GM19438 (cell line): ENCODE measurements around the gene C5.
A peak's percentile ranks its signal among the peaks of the same experiment; 100 is the strongest.
"Not testable (repeated sequence)": the region's sequence is repeated elsewhere in the genome, so short reads cannot be mapped to it uniquely, and the experiment has no call there.

Experiments used
- ATAC-seq: cut with Tn5 transposase; IDR thresholded peaks from one replicate; pipeline ENCODE4 v1.9.1; 2021; ENCODE audit warnings: low read depth; ENCODE audit not compliant: unreplicated experiment

C5 gene

DNA sequence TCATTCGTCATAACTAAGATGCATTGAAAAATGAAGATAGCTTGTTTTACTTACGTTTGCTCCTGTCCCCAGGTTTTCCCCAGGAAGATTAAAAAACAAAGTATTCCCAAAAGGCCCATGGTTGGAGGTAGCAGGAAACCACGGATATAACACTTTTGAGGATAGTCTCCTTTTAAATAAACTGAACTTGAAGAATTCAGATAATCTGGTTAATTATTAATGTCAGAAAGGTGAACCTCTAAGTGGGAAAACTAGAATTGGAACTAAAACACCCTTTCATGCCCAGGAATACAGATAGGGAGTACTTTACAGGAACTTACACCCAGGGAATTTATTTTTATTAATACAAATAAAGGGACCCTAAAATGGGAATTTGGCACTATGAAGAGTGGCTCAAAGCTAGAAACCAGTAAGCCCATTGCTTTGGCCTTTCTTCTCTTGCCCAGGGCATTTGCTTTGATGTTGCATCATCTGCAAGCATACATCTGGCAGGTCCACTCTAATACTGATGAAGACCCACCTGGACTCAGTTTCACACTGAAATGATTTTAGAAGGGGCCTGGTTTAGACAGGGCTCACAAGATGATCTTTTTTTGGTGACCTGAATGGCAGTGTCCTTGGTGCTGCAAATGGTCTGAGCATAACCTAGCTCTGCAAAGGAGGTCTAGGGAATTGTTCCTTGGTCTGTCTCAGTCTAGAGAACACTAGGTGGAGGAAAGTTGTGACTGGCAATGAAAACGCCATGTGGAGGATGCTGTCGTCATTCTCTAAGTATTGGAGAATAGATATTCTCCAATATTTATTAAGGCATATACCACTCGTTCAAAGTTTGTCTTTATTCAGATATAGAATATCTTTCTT is at the start of gene C5:
Gene C5, minus strand, starts transcription at position 148 of the 861 bp plus-strand sequence. Its CDS starts 29 bp downstream, at position 119.
- no peak for ATAC-seq

DNA sequence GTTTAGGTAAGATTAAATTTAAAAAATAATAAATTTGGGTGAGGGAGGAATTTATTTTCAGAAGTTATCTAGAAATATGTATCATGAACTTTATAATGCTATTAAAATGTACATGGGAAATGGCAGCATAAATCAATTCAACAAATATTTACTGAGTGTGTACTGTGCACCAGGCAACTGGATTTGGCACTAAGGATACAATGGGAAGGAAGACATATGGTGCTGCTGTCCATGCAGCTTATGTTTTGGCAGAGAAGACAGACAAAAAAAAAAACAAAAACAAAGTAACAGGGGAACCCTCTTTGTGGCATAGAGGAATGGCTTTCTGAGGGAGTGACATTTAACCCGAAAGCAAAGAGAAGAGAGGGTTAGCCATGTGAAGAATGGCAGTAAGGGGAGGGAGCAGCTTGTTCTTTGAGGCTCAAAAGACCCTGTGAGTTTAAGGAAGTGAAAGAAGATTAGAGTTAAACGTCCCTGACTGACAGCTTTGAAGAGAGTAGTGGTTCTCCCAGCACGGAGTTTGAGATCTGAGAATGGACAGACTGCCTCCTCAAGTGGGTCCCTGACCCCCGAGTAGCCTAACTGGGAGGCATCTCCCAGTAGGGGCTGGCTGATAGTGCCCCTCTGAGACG is 48.6 kb upstream of the C5 start:
- ATAC-seq = no peak

DNA sequence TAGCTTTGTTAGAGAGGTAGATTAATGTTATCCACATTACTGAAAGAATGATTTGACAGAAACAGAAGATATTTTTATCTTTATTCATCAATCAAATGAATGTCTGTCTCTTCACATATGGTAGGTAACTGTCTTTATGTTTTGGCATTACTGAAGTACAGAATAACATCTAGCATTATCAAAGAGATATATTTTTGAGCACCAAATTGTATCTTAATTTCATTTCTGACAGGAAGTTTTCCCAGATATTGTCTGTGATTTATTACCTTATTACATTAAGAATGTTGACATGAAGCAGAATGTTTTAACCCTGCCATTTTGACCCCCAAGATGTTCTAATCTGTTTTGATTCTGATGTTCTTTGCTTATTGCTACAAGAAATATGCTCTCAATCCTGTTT is 45.0 kb upstream of the C5 start:
- no peak for ATAC-seq

DNA sequence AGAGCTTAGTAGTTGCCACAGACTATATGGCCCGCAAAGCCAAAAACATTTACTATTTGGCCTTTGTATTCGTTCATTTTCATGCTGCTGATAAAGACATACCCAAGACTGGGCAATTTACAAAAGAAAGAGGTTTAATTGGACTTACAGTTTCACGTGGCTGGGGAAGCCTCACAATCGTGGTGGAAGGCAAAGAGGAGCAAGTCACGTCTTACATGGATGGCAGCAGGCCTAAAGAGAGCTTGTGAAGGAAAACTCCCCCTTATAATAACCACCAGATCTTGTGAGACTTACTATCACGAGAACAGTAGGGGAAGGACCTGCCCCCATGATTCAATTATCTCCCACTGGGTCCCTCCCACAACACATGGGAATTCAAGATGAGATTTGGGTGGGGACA is 40.7 kb upstream of the C5 start:
- not testable (repeated sequence) for ATAC-seq

DNA sequence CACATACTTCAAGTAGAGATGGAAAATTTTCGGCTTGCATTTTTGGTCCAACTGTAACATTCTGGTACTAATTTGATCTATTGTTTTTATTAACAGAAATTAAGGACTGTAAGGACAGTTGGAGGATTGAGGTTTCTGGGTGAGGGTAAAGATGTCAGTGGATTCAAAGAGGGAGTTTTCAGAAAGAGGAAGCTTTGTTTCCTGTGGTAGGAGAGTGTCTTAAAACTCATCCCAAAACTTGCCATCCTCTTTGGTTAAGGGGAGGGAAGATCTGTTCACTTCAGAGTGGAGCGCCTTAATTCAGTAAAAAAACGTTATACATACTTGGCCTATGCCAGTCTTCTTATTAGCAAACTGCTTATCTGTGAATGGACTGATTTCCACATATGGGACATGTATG is 38.5 kb upstream of the C5 start:
- no peak for ATAC-seq

DNA sequence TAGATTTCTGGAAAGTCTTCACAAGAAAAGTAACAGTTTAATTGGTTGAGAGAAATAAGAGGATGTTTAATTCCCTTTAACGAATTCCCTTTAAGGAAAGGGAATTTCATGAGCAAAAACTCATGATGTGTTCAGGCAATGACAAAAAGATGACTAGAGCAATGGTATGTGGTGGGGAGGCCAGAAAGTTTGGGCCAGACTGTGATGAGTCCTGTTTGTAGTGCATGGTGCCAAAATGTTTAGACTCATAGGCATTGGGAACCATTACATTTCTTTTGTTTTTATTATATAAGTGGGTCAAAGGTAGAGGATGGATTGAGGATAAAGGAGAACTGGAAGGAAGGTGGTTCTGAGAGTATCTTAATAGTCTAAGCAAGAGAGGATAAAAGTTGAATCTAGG is 35.6 kb upstream of the C5 start:
- ATAC-seq = no peak

DNA sequence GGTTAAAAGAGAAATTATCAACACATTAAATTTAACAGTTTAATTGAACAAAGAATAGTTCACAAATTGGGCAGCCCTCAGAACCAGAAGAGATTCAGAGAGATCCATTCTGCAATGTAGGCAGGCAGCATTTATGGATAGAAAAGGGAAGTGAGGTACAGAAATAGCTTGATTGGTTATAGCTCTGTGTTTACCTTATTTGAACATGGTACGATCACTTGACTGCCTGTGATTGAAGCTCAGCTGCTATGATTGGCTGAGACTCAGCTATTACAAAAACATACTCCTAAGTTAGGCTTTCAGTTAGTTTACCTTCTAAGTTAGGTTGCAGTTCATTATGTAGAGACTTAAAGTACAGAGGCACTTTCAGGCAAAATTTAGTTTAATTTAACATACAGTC is 32.0 kb upstream of the C5 start:
- no peak for ATAC-seq

DNA sequence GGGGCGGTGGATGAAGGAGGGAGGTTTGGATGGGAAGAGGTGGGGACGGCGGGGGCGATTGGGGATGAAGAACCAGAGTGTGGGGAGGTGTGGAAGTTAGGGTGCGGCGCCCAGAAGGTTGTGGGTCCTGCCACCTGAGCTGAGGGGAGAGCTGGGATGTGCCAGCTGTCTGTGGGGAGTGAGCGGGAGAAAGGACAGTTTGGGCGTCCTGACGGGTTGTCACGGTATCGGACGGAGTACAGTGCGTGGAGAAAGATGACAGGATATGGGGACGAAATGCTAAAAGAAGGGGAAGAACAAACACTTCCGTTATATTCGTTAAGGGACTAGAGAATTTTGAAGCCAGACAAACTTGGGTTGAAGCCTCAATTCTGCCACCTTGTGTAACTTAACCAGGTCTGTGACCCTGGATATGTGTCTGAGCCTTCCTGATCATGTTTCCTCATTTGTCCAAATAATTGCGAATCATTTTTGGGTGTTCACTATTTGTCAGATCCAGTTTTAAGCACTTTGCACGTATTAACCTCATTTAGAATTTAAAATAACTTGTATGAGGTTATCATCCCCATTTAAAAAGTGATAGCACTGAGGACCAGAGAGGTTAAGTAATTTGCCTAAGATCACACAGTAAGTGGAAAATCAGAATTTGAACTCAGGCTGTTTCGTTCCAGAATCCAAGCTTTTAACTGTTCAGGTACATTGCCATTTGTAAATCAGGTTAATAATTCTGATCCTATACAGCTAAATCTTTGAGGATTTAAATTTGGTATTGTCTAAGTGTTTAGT is 25.4 kb upstream of the C5 start:
- peak; percentile 9 for ATAC-seq

DNA sequence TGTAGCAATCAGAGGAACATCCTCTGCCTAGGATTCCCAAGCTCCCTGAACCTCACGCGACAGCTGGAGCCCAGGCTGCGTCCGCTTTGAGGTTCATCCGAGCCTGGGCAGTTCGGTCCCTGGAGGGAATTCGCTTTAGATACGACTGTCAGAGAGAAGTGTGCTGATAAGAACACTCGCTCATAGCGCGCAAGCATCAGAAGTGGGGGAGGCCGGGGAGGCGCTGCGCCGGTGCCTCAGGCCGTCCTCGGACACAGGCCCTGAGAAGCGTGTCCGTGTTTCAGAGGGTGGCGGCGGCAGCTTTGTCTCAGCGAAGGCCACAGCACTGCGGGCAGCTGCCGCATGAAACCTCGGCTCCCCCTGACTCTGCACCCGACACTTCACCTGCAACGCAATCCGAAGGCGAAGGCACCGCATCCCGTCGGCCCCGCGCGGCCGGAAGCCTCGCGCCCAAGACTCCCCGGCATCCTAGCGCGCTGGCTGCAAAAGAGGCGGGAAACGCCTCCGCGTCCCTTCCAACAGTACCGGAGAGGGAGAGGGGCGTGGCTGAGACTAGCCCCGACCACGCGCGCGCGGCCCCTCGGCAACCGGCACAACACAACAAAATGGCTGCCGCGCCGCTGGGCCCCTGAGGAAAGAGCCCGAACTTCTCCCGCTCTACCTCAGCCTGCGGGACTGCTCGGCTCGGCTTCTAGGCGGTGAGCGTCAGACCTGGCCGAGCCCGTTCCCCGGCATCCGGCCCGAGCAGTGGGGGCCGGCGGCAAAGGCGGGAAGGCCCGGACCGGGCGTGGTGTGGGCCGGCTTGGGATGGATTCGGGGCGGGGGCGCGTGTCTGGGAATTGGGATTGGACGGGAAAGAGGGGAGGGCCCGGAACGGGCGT is 24.5 kb upstream of the C5 start, which contains the start of gene CNTRL:
Gene CNTRL, plus strand, starts transcription at position 586 of the 881 bp plus-strand sequence. CDS start 13,372 bp downstream, outside the sequence.
- peak; percentile 68 for ATAC-seq

DNA sequence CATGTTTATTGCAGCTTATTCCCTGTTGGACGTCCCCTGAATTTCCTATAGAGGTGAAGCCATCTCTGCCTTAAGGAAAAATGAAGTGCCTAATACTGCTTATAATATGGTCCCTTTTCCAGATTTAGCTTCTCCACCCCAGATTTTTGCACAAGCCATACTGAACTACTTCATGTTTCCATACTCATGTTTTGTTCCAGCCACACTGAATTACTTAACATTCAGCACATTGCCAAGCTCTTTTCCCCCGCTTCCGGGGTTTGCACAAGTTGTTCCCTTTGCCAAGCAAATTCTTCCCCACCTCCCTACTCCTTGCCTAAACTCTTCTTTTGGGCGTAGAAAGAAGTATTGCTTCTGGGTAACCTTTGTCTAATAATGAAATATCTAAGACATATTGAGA is 23.0 kb upstream of the C5 start:
- ATAC-seq = no peak

DNA sequence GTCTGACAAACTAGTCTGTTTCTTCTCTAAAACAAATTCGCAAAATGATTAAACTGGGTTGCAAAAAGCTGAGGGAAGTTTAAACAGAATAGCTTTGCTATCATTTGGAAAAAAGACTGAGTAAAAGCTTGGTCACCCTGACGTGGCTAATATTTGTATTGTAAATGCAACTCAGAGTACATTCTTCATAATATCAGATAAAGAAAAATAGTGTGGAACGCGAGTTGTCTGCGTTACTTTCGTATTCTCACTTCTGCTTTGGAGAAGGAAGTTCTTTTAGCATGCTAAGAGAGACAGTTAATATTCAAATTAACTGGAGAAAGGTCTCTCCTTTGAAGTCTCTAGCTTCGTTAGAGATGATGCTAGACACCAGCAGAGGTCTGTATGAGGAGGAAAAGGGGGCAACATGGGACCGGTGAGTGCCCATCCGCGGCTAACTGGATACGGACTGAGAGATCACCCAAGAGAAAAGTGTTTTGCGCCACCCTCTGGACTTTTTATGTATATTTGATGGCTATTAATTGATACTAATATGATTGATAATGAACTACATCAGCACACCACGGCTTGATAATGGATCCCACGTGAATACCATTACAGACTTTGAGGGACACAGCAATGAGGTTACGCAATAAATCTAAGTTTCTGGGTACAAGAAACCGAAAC is 21.8 kb upstream of the C5 start:
- no peak for ATAC-seq

DNA sequence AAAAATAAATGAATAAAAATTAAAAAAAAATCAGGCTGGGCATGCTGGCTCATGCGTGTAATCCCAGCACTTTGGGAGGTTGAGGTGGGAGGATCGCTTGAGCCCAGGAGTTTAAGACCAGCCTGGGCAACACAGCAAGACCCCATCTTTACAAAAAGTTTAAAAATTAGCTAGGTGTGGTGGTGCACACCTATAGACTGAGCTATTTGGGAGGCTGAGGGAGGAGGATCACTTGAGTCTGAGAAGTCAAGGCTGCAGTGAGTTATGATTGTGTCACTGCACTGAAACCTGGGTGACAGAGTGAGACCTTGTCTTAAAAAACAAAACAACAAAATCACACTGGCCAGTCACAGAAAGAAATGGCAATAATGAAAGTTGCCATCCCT is 21.3 kb upstream of the C5 start:
- ATAC-seq = no peak

DNA sequence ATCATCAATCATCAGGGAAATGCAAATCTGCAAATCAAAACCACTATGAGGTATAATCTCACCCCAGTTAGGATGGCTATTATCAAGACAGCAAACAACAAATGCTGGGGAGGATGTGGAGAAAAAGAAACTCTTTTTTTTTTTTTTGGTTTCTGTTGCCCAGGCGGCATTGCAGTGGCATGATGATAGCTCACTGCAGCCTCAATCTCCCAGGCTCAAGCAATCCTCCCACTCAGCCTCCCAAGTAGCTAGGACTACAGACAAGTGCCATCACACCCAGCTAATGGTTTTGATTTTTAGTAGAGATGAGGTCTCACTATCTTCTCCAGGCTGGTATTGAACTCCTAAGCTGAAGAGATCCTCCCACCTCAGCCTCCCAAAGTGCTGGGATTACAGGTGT is 19.3 kb upstream of the C5 start:
- ATAC-seq = no peak

DNA sequence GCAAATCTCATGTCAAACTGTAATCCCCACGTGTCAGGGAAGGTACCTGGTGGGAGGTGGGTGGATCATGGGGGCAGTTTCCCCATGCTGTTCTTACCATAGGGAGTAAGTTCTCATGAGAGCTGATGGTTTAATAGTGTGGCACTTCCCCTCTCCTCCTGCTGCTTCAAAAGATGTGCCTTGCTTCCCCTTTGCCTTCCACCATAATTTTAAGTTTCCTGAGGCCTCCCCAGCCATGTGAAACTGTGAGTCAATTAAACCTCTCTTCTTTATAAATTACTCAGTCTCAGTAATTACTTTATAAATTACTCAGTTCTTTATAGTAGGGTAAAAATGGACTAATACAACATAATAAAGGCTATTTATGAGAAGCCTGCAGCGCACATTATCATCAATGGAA is 17.6 kb upstream of the C5 start:
- ATAC-seq = no peak

DNA sequence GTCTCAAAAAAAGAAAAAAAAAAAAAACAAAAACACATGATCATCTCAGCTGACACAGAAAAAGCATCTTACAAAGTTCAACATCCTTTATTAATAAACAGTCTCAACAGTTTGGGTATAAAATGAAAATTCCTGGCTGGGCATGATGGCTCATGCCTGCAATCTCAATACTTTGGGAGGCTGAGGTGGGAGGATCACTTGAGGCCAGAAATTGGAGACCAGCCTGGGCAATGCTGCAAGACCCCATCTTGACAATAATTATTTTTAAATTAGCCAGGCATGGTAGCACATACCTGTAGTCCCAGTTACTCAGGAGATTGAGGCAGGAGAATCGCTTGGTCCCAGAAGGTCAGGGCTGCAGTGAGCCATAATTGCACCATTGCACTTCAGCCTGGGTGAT is 16.8 kb upstream of the C5 start:
- no peak for ATAC-seq

DNA sequence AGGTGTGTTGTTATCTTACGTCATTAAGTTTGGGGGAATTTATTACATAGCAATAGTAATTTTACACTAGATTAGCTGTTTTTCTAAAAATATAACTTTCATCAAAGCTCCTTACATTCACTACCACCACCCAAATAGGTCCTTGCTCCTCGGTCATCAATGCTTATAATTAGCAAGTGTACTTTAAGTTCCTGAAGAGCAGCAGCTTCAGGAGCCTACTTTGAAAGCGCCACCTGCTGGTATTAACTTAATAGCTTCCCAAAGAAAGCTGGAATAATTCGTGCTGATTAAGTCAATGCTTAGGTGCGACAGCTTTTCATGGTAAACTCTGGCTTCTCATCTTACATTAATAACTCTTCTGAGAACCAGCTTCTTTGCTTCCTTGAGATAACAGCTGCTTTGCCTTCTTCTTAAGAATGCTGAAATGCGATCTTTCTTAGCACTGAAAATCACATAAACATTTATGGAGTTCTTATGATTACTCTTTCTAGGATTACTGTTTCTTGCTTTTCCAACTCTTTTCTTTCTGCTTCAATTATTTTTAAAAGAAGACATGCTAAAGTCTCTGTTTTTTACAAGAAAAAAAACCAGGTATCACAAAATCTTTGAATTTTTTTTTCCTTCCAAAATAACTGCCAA is 10.0 kb upstream of the C5 start:
- ATAC-seq = no peak

DNA sequence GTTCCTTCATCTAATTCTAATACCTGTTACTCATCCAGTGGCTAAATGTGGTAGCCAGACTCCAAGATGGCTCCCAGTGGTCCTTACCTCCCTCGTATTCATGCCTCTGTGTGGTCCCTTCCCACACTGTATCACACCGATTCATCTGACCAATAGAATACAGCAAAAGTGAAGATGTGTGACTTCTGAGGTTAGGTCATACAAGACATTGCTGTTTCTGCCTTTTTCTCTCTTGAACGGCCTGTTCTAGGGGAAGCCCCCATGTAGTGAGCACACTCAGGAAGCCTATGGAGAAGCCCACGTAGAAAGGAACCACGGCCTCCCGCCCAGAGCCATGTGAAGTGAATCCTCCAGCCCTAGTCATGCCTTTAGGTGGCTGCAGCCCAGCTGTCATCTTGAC is 9.4 kb upstream of the C5 start:
- ATAC-seq = no peak

DNA sequence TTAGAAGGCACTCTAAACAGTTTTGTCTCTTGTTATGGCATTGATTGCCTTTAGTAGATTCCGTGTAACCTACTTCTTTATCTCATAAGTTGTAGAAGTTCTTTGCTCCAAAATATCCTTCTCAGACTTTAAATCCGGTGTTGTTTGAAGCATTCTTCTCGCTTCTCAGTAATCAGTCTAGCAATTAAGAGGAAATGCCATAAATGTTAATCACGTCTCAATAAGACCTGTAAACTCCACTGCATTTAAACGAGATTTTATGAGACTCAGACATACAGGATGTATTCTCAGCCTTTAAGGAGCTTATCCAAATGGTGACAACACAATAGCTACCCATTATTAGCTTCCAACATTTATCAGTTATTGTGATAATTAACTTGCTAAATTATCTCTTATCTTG is 7.7 kb upstream of the C5 start:
- no peak for ATAC-seq

DNA sequence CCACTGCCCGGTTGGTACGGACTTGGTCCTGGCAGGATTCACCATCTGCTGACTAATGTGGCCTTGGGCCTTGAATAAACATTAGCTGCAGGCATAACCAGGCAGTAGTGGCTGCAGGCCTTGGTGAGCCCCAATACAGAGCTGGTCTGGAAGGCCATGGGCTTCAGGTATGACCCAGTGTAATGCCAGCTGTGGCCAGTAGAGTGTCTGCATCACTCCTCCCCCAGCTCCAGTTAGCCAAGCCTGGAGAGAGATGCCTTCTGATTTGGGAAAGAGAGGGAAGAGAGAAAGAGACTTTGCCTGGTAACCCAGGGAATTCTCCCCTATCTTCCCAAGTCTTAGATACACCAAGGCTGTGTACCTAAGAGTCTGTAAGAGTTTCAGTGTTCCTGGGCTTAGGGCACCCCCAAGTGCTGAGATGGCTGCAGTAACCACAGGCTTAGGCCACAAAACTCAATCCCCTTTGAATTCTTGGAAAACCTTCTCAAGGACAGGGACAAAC is 5.6 kb upstream of the C5 start:
- no peak for ATAC-seq
